T1000 (cell line): ENCODE measurements around the gene WDR11.

Experiments used
- DNase-seq: peaks from one replicate; lab custom pipeline; 2025; ENCODE audit warnings: mixed read lengths; lab: John Stamatoyannopoulos, UW

Gene WDR11

GRCh38 chr10:120944586-120945125 is 93.5 kb downstream of the WDR11 start:
- DNase-seq, result no peak

DNA sequence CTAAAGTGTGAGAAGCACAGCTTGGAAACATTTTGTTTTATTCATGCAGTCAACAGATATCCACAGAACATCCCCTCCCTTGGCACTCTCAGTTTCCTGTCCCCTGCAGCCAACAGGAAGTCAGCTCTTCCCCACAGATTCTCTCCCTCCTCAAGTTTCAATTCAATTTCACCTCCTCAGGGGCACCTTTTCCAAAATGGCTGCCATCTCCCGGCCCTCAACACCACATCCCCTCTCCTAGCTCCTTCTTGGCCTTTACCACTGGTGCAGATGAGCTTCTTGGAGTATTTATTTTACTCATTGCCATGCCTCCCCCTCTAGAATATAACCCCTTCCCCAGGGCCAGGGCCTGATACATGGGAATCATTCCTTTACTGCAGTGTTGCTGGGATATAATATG is 94.0 kb downstream of the WDR11 start:
- no peak for DNase-seq

- DNase-seq, result no peak
Observed at GRCh38 chr10:120945801-120946302, 94.7 kb downstream of the WDR11 start.

- no peak for DNase-seq
Observed at GRCh38 chr10:120946497-120946896, 95.3 kb downstream of the WDR11 start.

- DNase-seq, result no peak
Observed at GRCh38 chr10:120948889-120949608, 97.9 kb downstream of the WDR11 start.

DNA sequence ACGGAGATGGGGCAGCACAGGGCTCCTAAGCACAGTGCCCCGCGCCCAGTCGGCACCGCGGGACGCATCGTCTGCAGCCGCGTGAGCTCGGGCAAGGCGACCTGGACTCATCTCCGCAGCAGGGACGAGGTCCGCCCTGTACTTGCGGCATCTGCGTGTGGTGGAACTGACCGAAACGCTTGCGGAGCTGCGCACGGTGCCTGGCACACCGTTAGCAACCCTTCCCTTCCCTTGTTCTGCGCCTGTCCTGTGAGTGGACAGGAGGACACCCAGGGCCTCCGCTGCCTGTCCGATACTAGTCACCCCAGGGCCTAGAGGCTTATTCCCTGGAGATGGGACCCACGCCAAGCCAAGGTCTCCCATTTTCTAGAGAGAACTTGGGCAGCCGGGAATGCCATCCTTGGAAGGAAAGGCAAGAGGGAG is 98.5 kb downstream of the WDR11 start:
- DNase-seq, result no peak

DNA sequence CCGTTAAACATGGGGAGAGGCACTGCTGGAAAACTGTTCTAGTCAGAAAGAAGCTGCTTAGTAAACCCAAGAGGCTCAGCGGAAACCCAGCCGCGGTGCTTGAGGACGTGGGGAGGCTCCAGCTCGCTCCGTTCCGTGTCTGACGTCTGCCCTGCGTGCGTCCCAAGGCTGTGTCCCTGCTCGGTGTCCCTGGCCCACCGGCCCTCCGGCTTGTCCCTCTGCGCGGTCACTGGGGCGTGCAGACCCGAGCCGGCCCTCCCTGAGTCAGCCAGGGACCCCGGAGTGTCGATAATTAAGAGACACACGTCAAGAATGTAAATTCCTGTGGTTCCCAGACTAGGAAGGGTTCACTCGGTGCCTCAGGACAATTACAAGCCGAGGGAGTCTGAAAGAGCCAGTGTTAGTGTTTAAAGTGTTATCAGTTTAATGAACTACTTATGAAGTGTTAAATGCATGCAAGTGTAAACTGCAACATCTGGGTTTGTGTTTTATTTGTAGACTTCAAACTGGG is 98.9 kb downstream of the WDR11 start:
- DNase-seq, result no peak

GRCh38 chr10:120951288-120951687 is 100.1 kb downstream of the WDR11 start:
- no peak for DNase-seq

DNA sequence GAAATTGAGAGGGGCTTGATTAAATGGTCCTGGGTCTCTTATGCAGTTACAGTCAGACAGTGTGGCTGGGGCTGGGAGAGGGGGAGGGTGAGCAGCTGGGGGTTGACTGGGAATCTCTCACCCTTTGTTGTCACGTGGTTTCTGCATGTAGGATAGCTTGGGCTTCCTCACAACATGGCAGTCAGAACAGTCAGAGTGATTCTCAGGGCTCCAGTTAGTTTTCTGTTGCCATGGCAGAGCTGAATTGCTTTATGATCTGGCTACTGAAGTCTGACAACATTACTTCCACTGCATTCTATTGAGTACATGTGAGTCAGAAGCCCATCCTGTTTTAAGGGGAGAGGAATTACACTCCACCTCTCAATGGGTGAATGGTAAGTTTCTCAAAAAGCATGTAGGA is 102.7 kb downstream of the WDR11 start:
- DNase-seq, result no peak
